Activated T-cell treated with anti-CD3 and anti-CD28 coated beads, Interleukin-2, amount 50 U/mL, for 48 hours (primary cell): Measurements from ENCODE around the gene CYP46A1.
A peak's percentile ranks its signal among the peaks of the same experiment; 100 is the strongest.

Experiments
- DNase-seq, 2 experiments: peaks; one replicate each; pipeline ENCODE4 v3.0.0-alpha.2; 2020

CYP46A1 gene

DNA sequence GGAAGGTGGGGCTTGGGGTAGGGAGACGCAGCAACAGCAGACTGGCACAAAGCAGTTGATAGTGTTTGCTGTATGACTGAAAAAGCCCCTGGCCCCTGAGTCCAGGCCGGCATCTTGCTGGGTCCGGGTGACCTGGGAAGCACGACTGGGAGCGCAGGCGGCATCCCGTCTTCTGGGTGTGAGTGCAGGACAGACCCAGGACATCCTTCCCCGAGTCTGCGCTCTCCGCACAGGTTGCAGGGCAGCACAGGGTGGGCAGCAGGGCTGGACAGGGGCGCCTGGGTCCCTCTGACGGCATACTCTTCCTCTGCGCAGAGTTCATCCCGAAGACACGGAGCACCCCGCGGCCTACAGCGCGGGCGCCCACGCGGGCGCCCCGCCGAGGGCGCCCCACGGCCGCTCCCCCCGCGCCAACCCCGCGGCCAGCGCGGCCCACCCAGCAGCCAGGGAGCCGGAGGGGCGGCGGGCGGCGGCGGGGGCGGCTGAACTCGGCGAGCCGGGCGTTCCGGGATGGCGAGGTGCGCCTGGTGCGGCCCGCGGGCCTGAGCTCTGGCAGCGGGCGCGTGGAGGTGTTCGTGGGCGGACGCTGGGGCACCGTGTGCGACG, 9.2 kb upstream of the CYP46A1 start:
- DNase-seq: no peak

- no peak for DNase-seq
These were observed 8.7 kb upstream of the CYP46A1 start for GRCh38 chr14:99675382-99675835.

- DNase-seq: no peak
These were observed 8.1 kb upstream of the CYP46A1 start for GRCh38 chr14:99675951-99676350.

DNA sequence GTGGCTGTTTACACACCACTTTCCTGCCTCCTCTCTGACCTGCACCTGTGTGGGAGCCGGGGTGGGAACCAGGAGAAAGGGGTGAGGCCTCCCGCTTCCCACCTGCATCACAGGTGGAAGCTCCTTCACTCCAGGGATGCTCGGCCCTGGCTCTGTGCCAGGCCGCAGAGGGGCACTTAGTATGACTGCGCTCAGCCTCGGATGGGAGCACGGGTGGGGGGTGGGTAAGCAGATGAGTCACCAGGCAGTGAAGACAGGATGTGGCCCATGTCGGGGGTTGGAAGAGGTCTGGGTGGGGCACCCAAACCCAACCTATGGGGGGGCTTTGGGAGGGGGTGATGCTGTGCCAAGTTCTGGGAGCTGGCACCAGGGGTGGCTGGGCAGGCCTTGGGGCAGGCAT, 7.4 kb upstream of the CYP46A1 start:
- no peak for DNase-seq

- no peak for DNase-seq
These were observed 6.6 kb upstream of the CYP46A1 start for GRCh38 chr14:99677231-99678140.

DNA sequence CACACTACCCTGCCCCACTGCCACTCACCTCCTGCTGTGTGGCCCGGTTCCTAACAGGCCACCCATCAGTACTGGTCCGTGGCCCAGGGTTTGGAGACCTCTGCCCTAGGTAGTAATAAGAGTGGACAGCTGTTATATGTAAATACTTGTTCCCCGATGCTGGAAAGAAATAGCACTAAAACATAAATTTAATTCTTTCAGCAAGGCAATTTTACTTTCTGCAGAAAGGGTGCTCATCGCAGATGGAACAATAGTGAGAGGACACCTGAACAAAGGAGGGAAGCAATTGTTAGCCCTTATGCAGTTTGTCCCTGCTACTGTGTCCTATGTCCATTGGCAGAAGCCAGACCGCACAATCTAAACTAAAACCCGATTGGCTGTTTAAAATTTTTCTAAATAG, 5.9 kb upstream of the CYP46A1 start:
- no peak for DNase-seq

DNA sequence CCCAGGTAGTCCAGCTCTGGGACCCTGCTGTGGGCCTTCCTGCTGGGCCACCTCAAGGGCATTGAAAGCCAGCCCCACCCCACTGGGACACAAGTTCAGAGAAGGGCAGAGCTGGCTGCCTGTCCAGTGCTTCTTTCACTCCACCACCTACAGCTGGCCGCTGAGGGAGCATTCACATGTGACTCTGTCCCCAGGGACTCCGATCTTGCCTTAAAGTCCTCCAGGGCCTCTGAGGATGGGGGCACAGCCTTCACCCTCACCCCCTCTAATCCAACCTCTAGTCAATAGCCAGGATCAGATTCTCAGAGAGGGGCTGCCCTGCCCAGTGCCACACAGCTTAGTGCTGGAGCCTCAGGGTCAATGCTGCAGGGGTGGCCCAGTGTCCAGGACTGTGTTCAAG, 5.0 kb upstream of the CYP46A1 start:
- DNase-seq: no peak

- no peak for DNase-seq
These were observed 4.6 kb upstream of the CYP46A1 start for GRCh38 chr14:99679543-99679942.

- DNase-seq: no peak
These were observed 4.1 kb upstream of the CYP46A1 start for GRCh38 chr14:99679996-99680395.

DNA sequence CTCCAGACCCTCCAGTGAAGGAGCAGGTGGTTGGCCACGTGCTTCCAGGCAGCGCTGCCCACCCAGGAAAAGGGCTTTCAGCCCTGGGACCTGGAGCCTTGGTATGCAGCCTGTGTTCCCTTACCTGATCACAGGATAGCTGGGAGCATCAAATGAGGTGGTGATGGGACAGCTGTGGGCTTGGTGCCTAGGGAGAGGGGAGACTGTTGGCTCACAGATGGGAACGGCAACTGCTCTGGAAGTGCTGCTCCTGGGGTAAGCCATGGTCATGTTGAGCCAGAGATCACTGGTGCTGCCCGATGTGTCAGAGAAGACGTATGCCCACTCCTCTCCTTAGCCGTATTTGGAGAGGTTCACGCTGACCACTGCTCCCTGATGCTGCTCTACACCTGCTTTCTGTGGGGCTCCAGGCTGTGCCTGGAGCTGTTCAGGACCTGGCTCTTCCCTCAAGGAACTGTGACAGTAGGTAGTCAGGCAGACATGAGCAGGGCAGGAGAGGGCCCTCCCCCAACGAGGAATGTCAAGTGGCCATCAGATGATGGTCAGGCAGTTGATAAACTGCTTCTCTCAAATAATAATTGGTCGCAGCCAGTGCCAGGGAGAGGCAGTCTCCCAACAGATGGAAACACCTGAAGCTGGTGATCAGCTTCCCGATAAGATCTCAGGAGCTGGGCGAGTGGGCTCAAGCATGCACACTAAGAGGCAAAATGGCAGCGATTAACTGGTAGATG, 2.8 kb upstream of the CYP46A1 start:
- DNase-seq: no peak

- DNase-seq: no peak
These were observed 2.3 kb upstream of the CYP46A1 start for GRCh38 chr14:99681832-99682148.

DNA sequence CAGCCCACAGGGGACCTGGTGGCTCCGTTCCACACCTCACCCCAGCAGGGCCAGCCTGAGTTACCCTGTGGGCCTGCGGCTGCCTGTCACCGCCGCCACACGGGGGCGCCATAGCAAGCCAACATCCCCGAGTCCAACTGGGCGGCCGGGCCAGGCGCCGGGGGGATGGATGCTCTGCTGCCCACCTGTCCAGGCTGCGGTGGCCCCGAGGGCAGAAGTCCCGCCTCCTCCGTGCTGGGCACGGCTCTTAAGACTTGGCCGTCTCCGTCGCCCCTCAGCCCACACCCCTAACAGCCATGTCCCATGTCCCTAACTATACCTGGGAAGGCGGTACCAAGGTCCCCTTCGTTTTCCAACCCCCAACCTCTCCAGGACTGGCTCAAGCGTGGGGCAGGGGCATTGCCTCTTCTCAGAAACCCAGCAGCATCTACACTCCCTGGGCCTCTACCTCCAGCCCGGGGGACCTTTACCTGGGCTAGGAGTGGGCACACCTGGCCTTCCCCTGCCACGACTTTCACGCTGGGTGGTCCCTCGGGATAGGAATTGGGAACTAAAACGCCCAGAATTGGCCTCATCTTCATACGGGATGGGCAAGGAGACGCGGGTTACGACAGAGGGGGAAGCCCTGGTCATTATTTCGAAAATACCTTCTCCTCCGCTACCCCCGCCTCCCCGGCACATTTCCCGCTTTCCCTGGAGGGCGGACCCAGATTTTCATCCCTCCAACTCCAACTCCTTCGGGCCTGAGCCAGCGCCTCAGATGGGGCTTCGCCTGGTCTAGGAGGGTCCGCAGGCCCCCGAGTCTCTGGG, 1.1 kb upstream of the CYP46A1 start:
- DNase-seq: peak; percentile 89 to 90

DNA sequence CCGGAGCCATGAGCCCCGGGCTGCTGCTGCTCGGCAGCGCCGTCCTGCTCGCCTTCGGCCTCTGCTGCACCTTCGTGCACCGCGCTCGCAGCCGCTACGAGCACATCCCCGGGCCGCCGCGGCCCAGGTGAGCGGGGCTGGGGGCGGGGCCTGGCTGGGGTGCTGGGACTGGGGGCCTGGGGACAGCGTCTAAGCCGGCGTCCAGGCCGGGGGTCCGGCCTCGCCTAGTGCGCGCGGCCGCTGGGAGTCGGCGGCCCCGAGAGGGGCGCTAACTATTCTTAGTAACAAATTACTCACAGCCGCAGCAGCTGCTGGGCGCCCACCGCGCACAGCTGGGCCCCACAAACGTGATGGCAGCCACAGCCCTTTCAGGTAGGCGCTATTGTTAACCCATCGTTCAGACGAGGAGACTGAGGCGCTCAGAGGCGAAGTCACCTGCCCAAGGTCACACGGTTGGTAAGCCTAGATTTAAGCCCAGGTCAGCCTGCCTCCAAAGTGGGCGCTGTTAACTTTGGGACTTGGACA, 374 bp downstream of the CYP46A1 start:
- DNase-seq: no peak

GRCh38 chr14:99685151-99685591, 1.1 kb downstream of the CYP46A1 start:
- no peak for DNase-seq

GRCh38 chr14:99685596-99685995, 1.5 kb downstream of the CYP46A1 start:
- DNase-seq: no peak

DNA sequence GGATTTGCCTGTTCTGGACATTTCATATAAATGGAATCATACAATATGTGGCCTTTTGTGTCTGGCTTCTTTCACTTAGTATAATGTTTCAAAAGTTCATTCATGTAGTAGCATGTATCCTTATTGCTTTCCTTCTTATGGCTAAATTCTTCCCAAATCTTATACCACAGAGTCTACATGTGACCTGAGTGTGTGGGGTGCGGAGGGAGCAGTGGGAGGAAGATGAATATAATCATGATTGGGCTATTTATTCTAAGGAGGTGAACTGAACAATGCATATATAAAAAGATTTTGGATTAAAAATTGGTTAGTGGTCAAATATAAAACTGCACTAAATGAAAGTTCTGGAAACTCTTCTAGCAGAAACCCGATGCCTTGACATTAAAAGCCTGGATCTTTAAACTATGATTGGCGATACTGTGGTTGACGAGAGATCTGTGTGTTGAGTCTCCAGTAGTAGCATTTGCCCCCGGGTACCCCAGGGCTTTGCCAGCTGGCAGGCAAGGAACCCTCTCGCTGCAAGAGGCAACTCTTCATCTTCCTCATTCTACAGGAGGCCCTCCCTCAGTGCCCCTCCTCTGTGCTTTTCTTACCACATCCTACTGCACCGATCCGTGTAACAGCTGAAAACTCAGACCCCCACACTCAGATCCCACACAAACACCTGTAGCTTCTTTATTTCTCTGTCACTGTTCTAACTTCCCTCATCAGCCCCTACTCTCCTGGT, 2.6 kb downstream of the CYP46A1 start:
- no peak for DNase-seq

DNA sequence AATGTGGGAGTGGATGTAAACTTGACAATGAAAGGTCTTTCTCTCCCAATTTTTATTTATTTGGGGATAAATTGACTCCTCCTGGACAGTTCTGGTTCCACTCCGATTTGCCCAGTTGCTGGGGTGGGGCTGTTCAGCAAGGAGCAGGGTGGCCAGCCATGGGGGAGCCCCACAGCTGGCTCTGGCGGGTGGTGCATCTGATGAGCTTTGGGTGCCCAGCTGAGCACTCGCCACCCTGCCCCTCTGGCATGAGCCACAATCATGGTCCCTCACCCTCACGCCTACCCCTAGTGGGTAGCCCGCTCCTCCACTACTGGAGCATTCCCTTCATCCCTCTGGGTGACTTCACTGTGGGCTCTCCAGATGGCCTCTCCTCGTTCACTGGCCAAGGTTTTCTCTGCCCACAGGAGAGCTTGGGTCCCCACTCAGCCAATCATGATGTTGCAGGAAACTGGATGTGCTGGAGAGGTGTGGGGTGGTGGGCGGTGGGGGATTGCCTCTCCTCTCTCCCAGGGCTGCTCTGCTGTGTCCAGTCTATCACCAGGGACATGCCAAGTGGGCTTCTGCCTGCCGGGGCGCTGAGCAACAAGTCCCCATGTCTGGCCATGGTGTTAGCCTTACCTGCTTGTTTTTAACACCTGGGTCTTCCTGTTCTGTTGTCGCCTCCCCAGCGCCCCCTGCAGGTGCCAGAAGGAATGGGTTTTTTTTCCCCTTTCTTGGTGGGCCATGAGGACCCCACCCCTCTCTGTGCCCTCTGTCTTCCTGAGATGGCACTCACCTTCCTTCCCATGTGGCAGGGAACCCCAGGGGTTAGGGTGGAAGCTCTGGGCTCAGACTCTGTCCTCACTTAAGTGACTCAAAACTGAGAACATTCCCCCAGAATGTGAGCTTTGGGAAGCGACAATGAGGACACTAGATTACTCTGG, 3.4 kb downstream of the CYP46A1 start:
- DNase-seq: peak; percentile 38 to 40

DNA sequence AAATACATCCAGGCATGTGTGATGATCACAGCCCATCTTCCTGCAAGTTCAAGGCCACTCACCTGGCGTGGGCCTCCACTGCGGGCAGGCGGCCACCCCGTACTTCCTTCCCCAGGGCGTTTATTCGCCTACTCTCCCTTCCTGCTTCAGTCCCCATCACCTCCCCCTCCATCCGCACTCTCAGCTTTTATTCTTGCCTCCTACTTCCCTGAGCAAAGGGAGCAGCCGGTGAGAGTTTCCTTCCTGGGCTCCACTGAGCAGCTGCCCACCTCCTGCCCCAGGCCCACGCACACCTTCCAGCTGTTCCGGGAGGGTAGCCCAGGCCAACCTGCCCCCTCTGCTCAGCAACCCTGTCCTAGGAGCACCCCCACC, 4.1 kb downstream of the CYP46A1 start:
- DNase-seq: no peak

DNA sequence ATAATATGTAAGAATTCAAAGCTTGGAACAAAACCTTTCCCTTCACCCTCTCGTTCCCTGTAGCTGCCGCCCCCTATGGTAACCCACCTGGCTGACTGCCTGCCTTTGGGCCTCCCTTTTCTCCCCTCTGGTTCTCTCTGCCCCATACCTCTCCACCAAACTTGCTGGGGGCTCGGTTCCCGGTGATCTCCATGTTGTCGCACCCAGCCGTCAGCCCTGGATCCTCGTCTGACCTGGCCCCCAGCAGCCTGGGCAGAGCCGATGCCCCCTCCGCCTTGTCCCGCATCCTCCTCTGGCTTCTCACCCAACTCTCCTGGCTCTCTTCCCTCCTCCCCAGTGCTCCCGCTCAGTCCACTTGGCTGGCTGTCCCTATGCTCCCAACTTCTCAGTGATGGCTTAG, 4.5 kb downstream of the CYP46A1 start:
- no peak for DNase-seq

GRCh38 chr14:99689266-99690236, 5.5 kb downstream of the CYP46A1 start:
- no peak for DNase-seq
